ENCODE data around the gene PRKCE. TPM values are rescaled to one million over a fixed set of nuclear protein-coding genes. Genes with fewer than 3 reads are reported as not detected.

Gene PRKCE
- polyA plus RNA-seq, 1 of the 3 experiments (the other 2 are of a cell fraction) = 16.3 TPM

GRCh38 chr2:45938649-45939511 lies 287.4 kb downstream of the PRKCE start (continued):
- peak in 1 of 2 experiments; percentile 69; a peak in 1 of 4 replicates for TF ChIP-seq EP300 (IDR thresholded peaks at IDR 0.05; ENCODE audit: borderline replicate concordance in 1 of 2, low read depth in 1 of 2, low read length in 1 of 2)
- no peak for TF ChIP-seq USF2 (IDR thresholded peaks at IDR 0.05; ENCODE audit: borderline replicate concordance, low read depth, low read length)
- TF ChIP-seq USF1 (IDR thresholded peaks at IDR 0.05; ENCODE audit: borderline replicate concordance, low read depth) = peak; percentile 17; the same call in 1 of the 2 replicates
- TF ChIP-seq CHD2 (IDR thresholded peaks at IDR 0.05; ENCODE audit: low read length, partially characterized antibody) = no peak
- TF ChIP-seq, protein P1, sequence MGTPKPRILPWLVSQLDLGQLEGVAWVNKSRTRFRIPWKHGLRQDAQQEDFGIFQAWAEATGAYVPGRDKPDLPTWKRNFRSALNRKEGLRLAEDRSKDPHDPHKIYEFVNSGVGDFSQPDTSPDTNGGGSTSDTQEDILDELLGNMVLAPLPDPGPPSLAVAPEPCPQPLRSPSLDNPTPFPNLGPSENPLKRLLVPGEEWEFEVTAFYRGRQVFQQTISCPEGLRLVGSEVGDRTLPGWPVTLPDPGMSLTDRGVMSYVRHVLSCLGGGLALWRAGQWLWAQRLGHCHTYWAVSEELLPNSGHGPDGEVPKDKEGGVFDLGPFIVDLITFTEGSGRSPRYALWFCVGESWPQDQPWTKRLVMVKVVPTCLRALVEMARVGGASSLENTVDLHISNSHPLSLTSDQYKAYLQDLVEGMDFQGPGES (IDR thresholded peaks at IDR 0.05; ENCODE audit: low read depth, low read length) = no peak
- TF ChIP-seq ELF1 (IDR thresholded peaks at IDR 0.05) = no peak
- TF ChIP-seq RFX5 (IDR thresholded peaks at IDR 0.05; ENCODE audit: low read length) = no peak
- TF ChIP-seq TCF12 (IDR thresholded peaks at IDR 0.05) = peak; percentile 87
- peak; percentile 62 for TF ChIP-seq REST (IDR thresholded peaks at IDR 0.05; ENCODE audit: low read depth, low read length)
- peak; percentile 97 for TF ChIP-seq JUND (IDR thresholded peaks at IDR 0.05)
- TF ChIP-seq MAX (IDR thresholded peaks at IDR 0.05; ENCODE audit: low read depth) = peak; percentile 89
- TF ChIP-seq FOXM1 (IDR thresholded peaks at IDR 0.05; ENCODE audit: low read depth) = no peak
- no peak for TF ChIP-seq MXI1 (IDR thresholded peaks at IDR 0.05; ENCODE audit: low read depth, low read length)
- peak; percentile 95 for TF ChIP-seq FOSL2 (IDR thresholded peaks at IDR 0.05; ENCODE audit: borderline replicate concordance, low read depth)
- TF ChIP-seq NRF1 (IDR thresholded peaks at IDR 0.05; ENCODE audit: low read depth, low read length) = no peak
- TF ChIP-seq SMC3 (IDR thresholded peaks at IDR 0.05; ENCODE audit: low read depth, low read length) = no peak

All from SK-N-SH (cell line).